Activated CD8-positive, alpha-beta T cell treated with anti-CD3 and anti-CD28 coated beads for 36 hours (primary cell): ENCODE data around the gene MRPL42. TPM values are rescaled to one million over a fixed set of nuclear protein-coding genes. Genes with fewer than 3 reads are reported as not detected.

Experiments used
- ATAC-seq: fragments of 200-7000 bp; cut with Tn5 transposase; one replicate; pipeline ENCODE4 v1.10.0; 2021; ENCODE audit warnings: mild to moderate bottlenecking, moderate library complexity
- CTCF ChIA-PET: fragments of 350-600 bp; sonication (Branson Sonifier 250); formaldehyde crosslinking; loops from one replicate; lab custom pipeline; 2021; ENCODE audit warnings: antibody characterized with exemption; lab: Charles Lee
- POLR2A ChIA-PET: fragments of 350-600 bp; sonication (Branson Sonifier 250); formaldehyde crosslinking; loops from one replicate; lab custom pipeline; 2021; ENCODE audit warnings: antibody characterized with exemption; lab: Charles Lee
- DNase-seq: peaks from one replicate; pipeline ENCODE4 v3.0.0-alpha.2; 2020
- H3K27ac Mint-ChIP-seq: one replicate; pipeline ENCODE4 v1.8.0; 2021; ENCODE audit warnings: mild to moderate bottlenecking, mixed read lengths
- H3K27me3 Mint-ChIP-seq: one replicate; pipeline ENCODE4 v1.8.0; 2021; ENCODE audit warnings: mixed read lengths
- H3K36me3 Mint-ChIP-seq: one replicate; pipeline ENCODE4 v1.8.0; 2021; ENCODE audit warnings: low read depth, mixed read lengths
- H3K4me1 Mint-ChIP-seq: one replicate; pipeline ENCODE4 v1.8.0; 2021; ENCODE audit warnings: low read depth, mixed read lengths
- H3K4me3 Mint-ChIP-seq: one replicate; pipeline ENCODE4 v1.8.0; 2021; ENCODE audit warnings: mild to moderate bottlenecking, moderate library complexity, mixed read lengths
- H3K9me3 Mint-ChIP-seq: one replicate; pipeline ENCODE4 v1.8.0; 2021; ENCODE audit warnings: mixed read lengths
- intact Hi-C: fragments of 100-400 bp; cut with micrococcal nuclease; formaldehyde crosslinking; loops from one replicate; pipeline ENCODE4 v1.10.0; 2022
- total RNA-seq, 2 experiments: library from RNA; stranded (reverse); gene quantifications; one replicate each; pipeline ENCODE4 v1.2.3, GENCODE V29; 2021
- TF ChIP-seq, protein P1 (sequence below): fragments of 200-600 bp; IDR thresholded peaks from one replicate; pipeline ENCODE4 v1.8.0; 2022; ENCODE audit warnings: antibody characterized with exemption, mild to moderate bottlenecking

MRPL42 gene
- total RNA-seq, 2 experiments from 2014 or later = 85.6 to 87.6 TPM

DNA sequence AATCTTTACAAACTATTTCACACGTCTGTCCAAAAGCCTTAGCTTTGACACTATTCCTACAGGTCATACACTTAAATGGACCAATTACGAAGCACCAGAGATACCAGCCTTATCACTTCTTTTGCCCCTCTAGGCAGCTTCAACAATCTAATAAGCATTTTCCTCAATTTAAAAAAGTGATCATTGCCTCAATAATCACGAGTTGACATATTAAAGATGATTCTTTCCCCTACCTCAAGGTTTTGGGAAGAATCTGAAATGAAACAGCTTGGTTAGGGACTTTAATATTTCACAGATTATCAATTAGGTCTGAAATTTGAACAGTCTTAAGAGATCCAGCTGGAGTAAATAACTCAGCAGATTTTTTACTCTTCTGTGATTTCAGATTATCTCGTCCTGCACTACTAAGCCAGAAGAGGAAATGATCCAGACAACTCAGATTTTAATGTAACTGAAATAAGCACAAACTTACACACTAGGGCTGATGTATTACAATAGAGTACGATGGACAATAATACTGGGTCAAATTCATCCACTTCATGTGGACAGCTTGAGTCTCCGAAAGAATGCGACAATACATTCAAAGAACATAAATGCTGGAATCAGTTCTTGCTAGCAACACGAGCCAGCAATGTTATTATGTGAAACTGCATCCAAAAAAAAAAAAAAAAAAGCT lies 41.4 kb upstream of the MRPL42 start:
- Mint-ChIP-seq H3K4me1 (peaks cover 77% of the 10 kb centered on the region), H3K27me3 (no peaks in the 10 kb centered on the region), H3K4me3 (no peak overlapping the region), H3K36me3 (peaks cover 7% of the 10 kb centered on the region), H3K9me3 (no peaks in the 10 kb centered on the region), H3K27ac (peak overlapping the region; percentile 28)
- CTCF ChIA-PET = interaction anchor here (1.0 to 2.3 kb wide), 3 partner anchors 8 to 29 kb away, joined by 3 to 7 read pairs (median 6); no protein-coding TSS in a partner anchor
- TF ChIP-seq, protein P1, sequence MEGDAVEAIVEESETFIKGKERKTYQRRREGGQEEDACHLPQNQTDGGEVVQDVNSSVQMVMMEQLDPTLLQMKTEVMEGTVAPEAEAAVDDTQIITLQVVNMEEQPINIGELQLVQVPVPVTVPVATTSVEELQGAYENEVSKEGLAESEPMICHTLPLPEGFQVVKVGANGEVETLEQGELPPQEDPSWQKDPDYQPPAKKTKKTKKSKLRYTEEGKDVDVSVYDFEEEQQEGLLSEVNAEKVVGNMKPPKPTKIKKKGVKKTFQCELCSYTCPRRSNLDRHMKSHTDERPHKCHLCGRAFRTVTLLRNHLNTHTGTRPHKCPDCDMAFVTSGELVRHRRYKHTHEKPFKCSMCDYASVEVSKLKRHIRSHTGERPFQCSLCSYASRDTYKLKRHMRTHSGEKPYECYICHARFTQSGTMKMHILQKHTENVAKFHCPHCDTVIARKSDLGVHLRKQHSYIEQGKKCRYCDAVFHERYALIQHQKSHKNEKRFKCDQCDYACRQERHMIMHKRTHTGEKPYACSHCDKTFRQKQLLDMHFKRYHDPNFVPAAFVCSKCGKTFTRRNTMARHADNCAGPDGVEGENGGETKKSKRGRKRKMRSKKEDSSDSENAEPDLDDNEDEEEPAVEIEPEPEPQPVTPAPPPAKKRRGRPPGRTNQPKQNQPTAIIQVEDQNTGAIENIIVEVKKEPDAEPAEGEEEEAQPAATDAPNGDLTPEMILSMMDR = no peak
- intact Hi-C loops = loop anchor here (10.0 kb wide), 1 partner anchor 679 kb away; no protein-coding TSS in a partner anchor
- POLR2A ChIA-PET = interaction anchor here (1.3 kb wide), 1 partner anchor 16 kb away, joined by 4 read pairs; the partner anchor contains the start of gene UBE2N
- no peak for DNase-seq
- no peak for ATAC-seq

DNA sequence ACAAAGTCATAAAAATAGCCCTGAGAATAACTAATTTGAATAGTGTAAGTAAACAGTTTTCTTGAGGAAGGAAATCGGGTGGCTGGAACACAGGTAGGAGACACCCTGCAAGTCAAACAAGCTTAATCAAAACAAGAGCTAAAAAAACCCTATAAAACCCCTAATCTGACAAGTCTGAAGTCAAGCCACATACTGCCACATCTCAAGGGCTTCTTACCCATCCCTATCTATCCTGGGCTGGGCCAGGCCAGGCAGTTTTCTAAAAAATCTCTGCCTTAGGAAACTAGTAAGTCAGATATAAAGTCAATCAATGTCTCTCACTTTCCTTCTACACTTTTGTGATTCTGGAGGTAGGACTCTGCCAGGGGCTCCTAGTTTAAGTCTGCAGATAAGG lies 40.9 kb upstream of the MRPL42 start:
- no peaks in the 10 kb centered on the region for H3K27me3 Mint-ChIP-seq
- ChIA-PET CTCF (interaction anchor here (1.0 to 2.3 kb wide), 4 partner anchors 9 to 676 kb away, joined by 3 to 7 read pairs (median 4); no protein-coding TSS in a partner anchor), POLR2A (interaction anchor here (0.6 to 1.3 kb wide), 2 partner anchors 16 to 99 kb away, joined by 3 to 4 read pairs; partner anchors contain the start of gene UBE2N)
- H3K4me1 Mint-ChIP-seq = peaks cover 78% of the 10 kb centered on the region
- ATAC-seq (peak; percentile 30), DNase-seq (no peak)
- H3K36me3 Mint-ChIP-seq = peaks cover 7% of the 10 kb centered on the region
- H3K9me3 Mint-ChIP-seq = no peaks in the 10 kb centered on the region
- H3K27ac Mint-ChIP-seq = peak overlapping the region; percentile 28
- TF ChIP-seq, protein P1 = no peak
- intact Hi-C loops = loop anchor here (10.0 kb wide), 1 partner anchor 678 kb away; no protein-coding TSS in a partner anchor
- no peak overlapping the region for H3K4me3 Mint-ChIP-seq

DNA sequence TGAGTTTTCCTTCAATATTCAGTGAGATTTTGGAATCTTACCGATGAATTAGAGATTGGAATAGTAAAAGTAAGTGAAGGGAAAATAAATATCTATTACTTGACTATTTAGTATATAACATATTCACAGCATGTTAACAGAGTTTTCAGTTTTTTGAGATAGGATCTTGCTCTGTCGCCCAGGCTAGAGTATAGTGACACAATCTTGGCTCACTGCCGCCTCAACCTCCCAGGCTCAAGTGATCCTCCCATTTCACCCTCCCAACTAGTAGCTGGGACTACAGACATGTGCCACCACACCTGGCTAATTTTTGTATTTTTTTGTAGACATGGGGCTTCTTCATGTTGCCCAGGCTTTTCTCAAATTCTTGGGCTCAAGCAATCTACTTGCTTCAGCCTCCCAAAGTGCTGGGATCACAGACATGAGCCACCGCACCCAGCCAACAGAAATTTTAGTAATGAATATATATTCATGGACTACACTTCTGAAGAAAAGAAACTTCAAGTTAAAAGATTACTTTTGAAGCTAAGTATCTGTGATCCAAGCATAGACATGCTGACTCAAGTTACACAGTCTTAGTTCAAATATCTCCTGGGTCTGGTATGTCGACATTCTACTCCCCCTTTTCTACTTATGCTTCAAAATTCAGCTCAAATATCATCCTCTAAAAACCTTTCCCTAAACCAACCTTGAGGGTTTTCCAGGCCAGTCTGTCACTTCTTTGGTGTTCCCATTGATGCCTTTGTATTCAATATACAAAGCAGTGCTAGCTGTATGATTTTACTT lies 39.3 kb upstream of the MRPL42 start:
- ChIA-PET POLR2A (interaction anchor here (1.1 to 1.3 kb wide), 2 partner anchors 13 to 139 kb away, joined by 3 to 5 read pairs; partner anchors contain the start of gene UBE2N), CTCF (interaction anchor here (0.8 to 1.3 kb wide), 3 partner anchors 8 to 673 kb away, joined by 3 to 11 read pairs (median 3); no protein-coding TSS in a partner anchor)
- no peak for DNase-seq
- TF ChIP-seq, protein P1 = no peak
- Mint-ChIP-seq H3K4me3 (no peak overlapping the region), H3K36me3 (peaks cover 10% of the 10 kb centered on the region), H3K9me3 (no peaks in the 10 kb centered on the region), H3K27me3 (no peaks in the 10 kb centered on the region), H3K4me1 (peaks cover 74% of the 10 kb centered on the region), H3K27ac (peak overlapping the region; percentile 22)
- no peak for ATAC-seq
- intact Hi-C loops = loop anchor here (10.0 kb wide), 1 partner anchor 677 kb away; no protein-coding TSS in a partner anchor

DNA sequence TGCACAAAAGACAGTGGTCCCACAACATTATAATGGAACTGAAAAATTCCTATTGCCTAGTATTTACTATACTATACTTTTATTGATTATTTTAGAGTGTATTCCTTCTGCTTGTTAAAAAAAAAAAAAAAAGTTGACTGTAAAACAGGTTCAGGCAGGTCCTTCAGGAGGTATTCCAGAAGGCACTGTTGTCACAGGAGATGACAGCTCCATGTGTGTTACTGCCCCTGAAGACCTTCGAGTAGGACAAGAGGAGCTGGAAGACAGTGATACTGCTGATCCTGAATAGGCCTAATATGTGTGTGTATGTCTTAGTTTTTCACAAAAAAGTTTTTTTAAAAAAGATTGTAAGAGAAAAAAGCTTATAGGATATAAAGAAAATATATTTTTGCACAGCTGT lies 37.9 kb upstream of the MRPL42 start:
- TF ChIP-seq, protein P1 = no peak
- DNase-seq = no peak
- CTCF ChIA-PET = interaction anchor here (1.0 to 1.4 kb wide), 3 partner anchors 10 to 16 kb away, joined by 3 to 13 read pairs (median 3); no protein-coding TSS in a partner anchor
- H3K4me3 Mint-ChIP-seq = no peak overlapping the region
- peaks cover 71% of the 10 kb centered on the region for H3K4me1 Mint-ChIP-seq
- POLR2A ChIA-PET = no interaction called here
- H3K27me3 Mint-ChIP-seq = no peaks in the 10 kb centered on the region
- H3K9me3 Mint-ChIP-seq = no peaks in the 10 kb centered on the region
- peaks cover 18% of the 10 kb centered on the region for H3K36me3 Mint-ChIP-seq
- intact Hi-C loops = loop anchor here (10.0 kb wide), 1 partner anchor 675 kb away; no protein-coding TSS in a partner anchor
- no peak for ATAC-seq
- no peak overlapping the region for H3K27ac Mint-ChIP-seq
